ENCODE results near the gene TTLL6. TPM values are rescaled to one million over a fixed set of nuclear protein-coding genes. Genes with fewer than 3 reads are reported as not detected.

The TTLL6 gene
- total RNA-seq, 1 experiment from 2014 or later, result 0.29 TPM

- Histone ChIP-seq H3K36me3 (ENCODE audit: low read depth, low read length) (peaks cover 34% of the 10 kb centered on the region), H3K9ac (ENCODE audit: low read length) (no peak overlapping the region), H3K9me2 (replicated peaks; ENCODE audit: low read length) (no peaks in the 10 kb centered on the region), H3K4me3 (ENCODE audit: low read length) (no peak overlapping the region), H3F3A (ENCODE audit: low read length, unreplicated experiment) (no peaks in the 10 kb centered on the region), H4K20me1 (ENCODE audit: low read length) (no peaks in the 10 kb centered on the region), H3K79me2 (ENCODE audit: low read length) (no peaks in the 10 kb centered on the region), H3K27ac (ENCODE audit: low read length) (no peak overlapping the region), H3K4me2 (ENCODE audit: low read length) (no peak overlapping the region), H2AFZ (ENCODE audit: low read length) (no peak overlapping the region), H3K27me3 (ENCODE audit: low read length) (no peaks in the 10 kb centered on the region), H3K9me3 (ENCODE audit: low read length) (no peaks in the 10 kb centered on the region), H3K4me1 (ENCODE audit: insufficient read depth, low read length) (no peaks in the 10 kb centered on the region)
- TF ChIP-seq EZH2phosphoT487 (IDR thresholded peaks at IDR 0.05; ENCODE audit: borderline replicate concordance, low read length) (no peak), CTCF (conservative IDR thresholded peaks at IDR 0.05; ENCODE audit: low read depth, low read length) (no peak), EZH2 (IDR thresholded peaks at IDR 0.05; ENCODE audit: low read length, unreplicated experiment) (no peak)
- intact Hi-C loops (cut with micrococcal nuclease), result no loop called here
- no peak for DNase-seq
- ChIA-PET CTCF (no interaction called here), POLR2A (ENCODE audit: unreplicated experiment) (interaction anchor here (0.6 kb wide), 1 partner anchor 9 kb away, joined by 4 read pairs; no protein-coding TSS in a partner anchor)
- BruUV-seq (replicated peaks), result no TSS peak
- ATAC-seq, result no peak
Measured at GRCh38 chr17:48854774-48855476, 37.9 kb upstream of the TTLL6 start.

- ChIA-PET POLR2A (ENCODE audit: unreplicated experiment) (interaction anchor here (0.5 kb wide), 1 partner anchor 49 kb away, joined by 11 read pairs; no protein-coding TSS in a partner anchor), CTCF (interaction anchor here (0.7 kb wide), 1 partner anchor 1177 kb away, joined by 6 read pairs; no protein-coding TSS in a partner anchor)
- H3K27me3 ChIP-seq (ENCODE audit: low read length), result no peaks in the 10 kb centered on the region
- TF ChIP-seq CTCF (conservative IDR thresholded peaks at IDR 0.05; ENCODE audit: low read depth, low read length) (no peak), EZH2phosphoT487 (IDR thresholded peaks at IDR 0.05; ENCODE audit: borderline replicate concordance, low read length) (no peak), EZH2 (IDR thresholded peaks at IDR 0.05; ENCODE audit: low read length, unreplicated experiment) (no peak)
- no peaks in the 10 kb centered on the region for H3K79me2 ChIP-seq (ENCODE audit: low read length)
- no TSS peak for BruUV-seq (replicated peaks)
- H3K4me1 ChIP-seq (ENCODE audit: insufficient read depth, low read length), result no peaks in the 10 kb centered on the region
- no peak overlapping the region for H2AFZ ChIP-seq (ENCODE audit: low read length)
- intact Hi-C loops (cut with micrococcal nuclease), result no loop called here
- no peak for ATAC-seq
- DNase-seq, result no peak
- H3K9me2 ChIP-seq (replicated peaks; ENCODE audit: low read length), result no peaks in the 10 kb centered on the region
- no peaks in the 10 kb centered on the region for H3F3A ChIP-seq (ENCODE audit: low read length, unreplicated experiment)
- H3K27ac ChIP-seq (ENCODE audit: low read length), result no peak overlapping the region
- H3K9ac ChIP-seq (ENCODE audit: low read length), result no peak overlapping the region
- no peaks in the 10 kb centered on the region for H3K9me3 ChIP-seq (ENCODE audit: low read length)
- H3K4me2 ChIP-seq (ENCODE audit: low read length), result no peak overlapping the region
- no peaks in the 10 kb centered on the region for H4K20me1 ChIP-seq (ENCODE audit: low read length)
- no peak overlapping the region for H3K4me3 ChIP-seq (ENCODE audit: low read length)
- peaks cover 52% of the 10 kb centered on the region for H3K36me3 ChIP-seq (ENCODE audit: low read depth, low read length)
Measured at GRCh38 chr17:48850792-48851323, 33.8 kb upstream of the TTLL6 start.
